HepG2 (cell line): ENCODE results near the gene GFPT2. TPM values are rescaled to one million over a fixed set of nuclear protein-coding genes. Genes with fewer than 3 reads are reported as not detected.

Source experiments
- ELF1 ChIP-seq: sonication (generic); formaldehyde crosslinking; IDR thresholded peaks from 2 replicates; pipeline ENCODE4 v1.4.0; 2020; ENCODE audit warnings: missing genetic modification reagents
- ELF3 ChIP-seq: IDR thresholded peaks from 2 replicates; pipeline ENCODE4 v1.6.1; 2016; ENCODE audit warnings: missing genetic modification reagents, missing compliant biosample characterization
- HHEX ChIP-seq: IDR thresholded peaks from 2 replicates; pipeline ENCODE4 v1.6.1; 2016; ENCODE audit warnings: control low read depth
- HINFP ChIP-seq: sonication (generic); formaldehyde crosslinking; IDR thresholded peaks from 2 replicates; pipeline ENCODE4 v1.4.0; 2020; ENCODE audit warnings: low read depth, mild to moderate bottlenecking, missing genetic modification reagents
- IRF9 ChIP-seq: sonication (generic); formaldehyde crosslinking; IDR thresholded peaks from 2 replicates; pipeline ENCODE4 v1.8.0; 2022; ENCODE audit warnings: missing genetic modification reagents, mild to moderate bottlenecking, borderline replicate concordance
- NFE2 ChIP-seq: sonication (generic); formaldehyde crosslinking; IDR thresholded peaks from 2 replicates; pipeline ENCODE4 v1.4.0; 2020; ENCODE audit warnings: missing genetic modification reagents
- RAD21 ChIP-seq: fragments of 450-650 bp; formaldehyde crosslinking; IDR thresholded peaks from 2 replicates; pipeline ENCODE4 v1.5.0; 2020; ENCODE audit warnings: mild to moderate bottlenecking
- RNF2 ChIP-seq: fragments of 450-650 bp; conservative IDR thresholded peaks from 2 replicates; pipeline ENCODE4 v1.6.1; 2016; ENCODE audit warnings: low read depth
- SMAD3 ChIP-seq: sonication (generic); formaldehyde crosslinking; IDR thresholded peaks from 2 replicates; pipeline ENCODE4 v1.4.0; 2020; ENCODE audit warnings: missing genetic modification reagents
- TP53 ChIP-seq: sonication (generic); formaldehyde crosslinking; conservative IDR thresholded peaks from 2 replicates; pipeline ENCODE4 v1.4.0; 2020; ENCODE audit warnings: missing genetic modification reagents
- USF2 ChIP-seq, 2 experiments: sonication (generic) in 1 of 2; formaldehyde crosslinking in 1 of 2; IDR thresholded peaks; 2 replicates each; pipeline versions ENCODE4 v1.5.1 to v1.6.1; 2011 to 2020; ENCODE audit warnings: borderline replicate concordance in 1 of 2, low read depth in 1 of 2, low read length in 1 of 2, mild to moderate bottlenecking in 1 of 2, missing genetic modification reagents in 1 of 2, moderate library complexity in 1 of 2
- ZBTB38 ChIP-seq: sonication (generic); formaldehyde crosslinking; IDR thresholded peaks from 2 replicates; pipeline ENCODE4 v1.5.1; 2020; ENCODE audit warnings: mild to moderate bottlenecking, missing genetic modification reagents
- ZNF263 ChIP-seq: sonication (generic); formaldehyde crosslinking; IDR thresholded peaks from 2 replicates; pipeline ENCODE4 v1.4.0; 2020; ENCODE audit warnings: missing genetic modification reagents
- ZNF280B ChIP-seq: sonication (generic); formaldehyde crosslinking; IDR thresholded peaks from 2 replicates; pipeline ENCODE4 v1.5.0; 2020; ENCODE audit warnings: missing genetic modification reagents, mild to moderate bottlenecking, borderline replicate concordance
- ZNF354B ChIP-seq: sonication (generic); formaldehyde crosslinking; IDR thresholded peaks from 2 replicates; pipeline ENCODE4 v1.8.0; 2022; ENCODE audit warnings: mild to moderate bottlenecking, missing genetic modification reagents
- ZNF510 ChIP-seq: sonication (generic); formaldehyde crosslinking; IDR thresholded peaks from 2 replicates; pipeline ENCODE4 v1.4.0; 2020; ENCODE audit warnings: low read depth, mild to moderate bottlenecking, missing genetic modification reagents
- ZNF598 ChIP-seq: sonication (generic); formaldehyde crosslinking; IDR thresholded peaks from 2 replicates; pipeline ENCODE4 v1.5.1; 2020; ENCODE audit warnings: mild to moderate bottlenecking, missing genetic modification reagents, borderline replicate concordance
- ZNF678 ChIP-seq: sonication (generic); formaldehyde crosslinking; IDR thresholded peaks from 2 replicates; pipeline ENCODE4 v1.4.0; 2020; ENCODE audit warnings: mild to moderate bottlenecking, missing genetic modification reagents
- ZNF710 ChIP-seq: sonication (generic); formaldehyde crosslinking; IDR thresholded peaks from 2 replicates; pipeline ENCODE4 v1.5.0; 2020; ENCODE audit warnings: mild to moderate bottlenecking, missing genetic modification reagents, borderline replicate concordance
- ZSCAN25 ChIP-seq: sonication (generic); formaldehyde crosslinking; IDR thresholded peaks from 2 replicates; pipeline ENCODE4 v1.8.0; 2022; ENCODE audit warnings: mild to moderate bottlenecking, missing genetic modification reagents
- polyA plus RNA-seq, 8 experiments: library from polyadenylated mRNA; depleted of rRNA in 3 of 8; stranded (reverse) in 7 of 8; unstranded in 1 of 8; fragments of >200 nt; fragmentation: Illumina TruSeq in 4 of 8; extraction: Trizol in 4 of 8; gene quantifications; 2 replicates each; pipeline versions ENCODE4 v1.2.1 to v1.2.3, GENCODE V29; 2011 to 2016; ENCODE audit warnings: low read depth in 4 of 8, missing spikeins in 1 of 8, mixed read lengths in 1 of 8; ENCODE audit not compliant: insufficient read depth in 1 of 8
- total RNA-seq, 5 experiments: library from RNA; depleted of rRNA; stranded (reverse); fragments of >200 nt; fragmentation: Illumina TruSeq; extraction: Trizol; gene quantifications; 2 replicates each; pipeline ENCODE4 v1.2.3, GENCODE V29; 2016; ENCODE audit warnings: low read depth in 1 of 5

GFPT2 gene
- total and polyA plus RNA-seq, 2 of the 13 experiments (the other 11 are each of a cell fraction or from before 2014, with no cell fraction given) = 0.18 TPM

- TF ChIP-seq ZNF280B (CRISPR knock-in tag) = no peak
- no peak for TF ChIP-seq TP53
- peak; percentile 61; the same call in 1 of the 2 replicates for TF ChIP-seq RAD21 (CRISPR knock-in tag)
- no peak for TF ChIP-seq ZBTB38
- peak; percentile 52 for TF ChIP-seq ELF1
- no peak for TF ChIP-seq USF2 (IDR thresholded peaks at IDR 0.05; ENCODE audit: low read depth, low read length)
- no peak for TF ChIP-seq USF2 (CRISPR knock-in tag; IDR thresholded peaks at IDR 0.05; ENCODE audit: borderline replicate concordance)
- no peak for TF ChIP-seq IRF9 (CRISPR knock-in tag)
- no peak for TF ChIP-seq RNF2
- no peak for TF ChIP-seq NFE2
- no peak for TF ChIP-seq ZNF678 (CRISPR knock-in tag)
- 0 out of 2 replicates have a peak, but pooled peaks have one; percentile 26 for TF ChIP-seq ELF3 (CRISPR knock-in tag)
- no peak for TF ChIP-seq ZNF510
- no peak for TF ChIP-seq HHEX (CRISPR knock-in tag)
- TF ChIP-seq SMAD3 (CRISPR knock-in tag) = no peak
- TF ChIP-seq ZNF598 (CRISPR knock-in tag) = no peak
- no peak for TF ChIP-seq ZNF354B (CRISPR knock-in tag)
- no peak for TF ChIP-seq ZNF710 (CRISPR knock-in tag)
- no peak for TF ChIP-seq HINFP
- TF ChIP-seq ZSCAN25 = peak; percentile 84
- no peak for TF ChIP-seq ZNF263 (CRISPR knock-in tag)
Observed at GRCh38 chr5:180328296-180329137, 24.6 kb downstream of the GFPT2 start (continued).
